Anterior cingulate cortex (tissue), 58 donors: ENCODE data around the gene NCKAP5.

ENCODE experiments used
- DNase-seq, 58 donors: peaks; one replicate each; lab custom pipeline; 2025; lab: John Stamatoyannopoulos, UW

Gene NCKAP5

GRCh38 chr2:133576714-133577113, 8.5 kb upstream of the NCKAP5 start:
- no peak for DNase-seq

DNA sequence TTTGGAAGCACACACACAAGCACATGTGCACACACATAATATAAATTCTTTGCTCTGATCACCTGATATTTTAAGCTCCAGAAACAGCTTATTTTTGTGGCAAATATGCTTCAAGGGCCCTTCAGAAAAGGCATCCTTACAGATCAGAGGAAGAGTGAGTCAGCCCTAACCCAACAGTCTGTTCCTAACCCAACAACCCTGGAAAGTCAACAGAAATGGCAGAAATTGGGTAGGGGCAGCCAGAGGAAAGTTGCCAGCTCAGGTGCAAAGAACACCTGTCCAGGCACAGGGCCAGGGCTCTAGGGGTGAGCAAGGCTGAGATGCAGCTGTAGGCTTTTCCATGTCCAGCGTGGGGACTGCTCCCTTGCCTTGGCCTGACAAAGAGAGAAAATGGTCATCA, 6.4 kb upstream of the NCKAP5 start:
- DNase-seq, result no peak

- DNase-seq, result no peak
Observed at GRCh38 chr2:133574186-133574585, 5.9 kb upstream of the NCKAP5 start.

- DNase-seq, result no peak
Observed at GRCh38 chr2:133573491-133574162, 5.4 kb upstream of the NCKAP5 start.

- DNase-seq, result no peak
Observed at GRCh38 chr2:133571249-133571648, 3.0 kb upstream of the NCKAP5 start.

DNA sequence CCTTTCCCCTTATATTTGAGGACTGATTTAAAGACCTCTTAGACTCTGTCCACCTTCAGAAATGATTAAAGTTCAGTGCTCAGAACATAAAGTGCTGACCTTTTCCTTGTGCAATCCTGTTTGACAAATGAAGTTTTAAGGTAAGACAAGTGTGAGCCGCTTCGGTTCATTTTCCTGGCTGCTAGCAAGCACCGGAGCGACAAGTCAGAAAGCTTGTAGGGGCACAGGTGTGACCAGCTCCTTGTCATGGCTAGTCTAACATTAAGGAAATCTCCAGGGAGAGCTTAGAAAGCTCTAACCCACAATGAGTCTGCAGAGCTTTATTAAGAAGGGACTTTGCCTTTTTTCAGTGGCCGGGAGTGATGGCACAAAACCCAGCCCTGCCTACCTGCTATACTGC, 2.3 kb upstream of the NCKAP5 start:
- no peak for DNase-seq

- DNase-seq, result no peak
Observed at GRCh38 chr2:133569286-133569830, 1.1 kb upstream of the NCKAP5 start.

GRCh38 chr2:133568598-133568997, 335 bp upstream of the NCKAP5 start:
- DNase-seq, result no peak

DNA sequence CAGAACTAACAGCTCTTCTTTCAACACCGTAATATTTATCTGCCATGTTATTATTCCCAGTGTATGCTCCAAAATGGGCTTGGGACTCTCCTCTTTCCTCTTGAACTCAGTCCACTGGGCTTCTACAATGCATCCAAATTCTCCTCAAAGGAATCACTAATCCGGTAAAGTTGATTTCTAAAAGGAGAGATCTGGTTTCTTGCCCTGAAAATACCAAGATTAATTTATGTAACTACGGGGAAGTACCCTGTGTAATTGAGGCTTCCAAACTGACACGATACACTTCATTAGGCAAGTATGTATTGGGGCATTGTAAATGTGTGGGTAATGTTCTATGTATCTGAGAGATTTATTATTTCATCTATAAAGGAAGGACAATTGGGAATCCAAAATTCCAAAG, 5.7 kb downstream of the NCKAP5 start:
- no peak for DNase-seq

GRCh38 chr2:133561045-133561852, 7.0 kb downstream of the NCKAP5 start:
- peak in 10 of 58 donors; percentile 0 to 64 (median 5) for DNase-seq

DNA sequence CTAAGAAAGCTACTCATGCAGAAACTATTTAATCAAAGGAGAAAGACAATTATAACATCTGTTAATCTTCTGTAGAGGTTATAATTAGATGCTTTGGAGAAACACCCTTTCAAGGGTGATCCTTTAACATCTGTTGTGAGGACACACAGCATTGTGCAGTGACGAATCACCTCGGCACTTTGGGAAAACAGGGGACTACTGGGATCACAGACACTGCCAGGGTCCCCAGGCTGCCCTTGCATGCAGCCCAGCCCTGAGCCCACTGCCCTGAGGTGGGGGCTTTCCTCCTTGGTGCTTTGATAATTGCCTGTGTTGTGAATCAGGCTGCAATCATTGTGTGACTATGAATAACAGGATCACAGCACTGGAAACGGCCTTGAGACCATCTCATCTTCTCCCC, 10.6 kb downstream of the NCKAP5 start:
- no peak for DNase-seq

GRCh38 chr2:133553838-133554408, 14.3 kb downstream of the NCKAP5 start:
- DNase-seq, result no peak

GRCh38 chr2:133553251-133553650, 15.0 kb downstream of the NCKAP5 start:
- DNase-seq, result no peak

GRCh38 chr2:133552821-133553220, 15.4 kb downstream of the NCKAP5 start:
- DNase-seq, result no peak

- no peak for DNase-seq
Observed at GRCh38 chr2:133541797-133542196, 26.5 kb downstream of the NCKAP5 start.

GRCh38 chr2:133541376-133541775, 26.9 kb downstream of the NCKAP5 start:
- DNase-seq, result no peak

- no peak for DNase-seq
Observed at GRCh38 chr2:133532919-133533318, 35.3 kb downstream of the NCKAP5 start.

DNA sequence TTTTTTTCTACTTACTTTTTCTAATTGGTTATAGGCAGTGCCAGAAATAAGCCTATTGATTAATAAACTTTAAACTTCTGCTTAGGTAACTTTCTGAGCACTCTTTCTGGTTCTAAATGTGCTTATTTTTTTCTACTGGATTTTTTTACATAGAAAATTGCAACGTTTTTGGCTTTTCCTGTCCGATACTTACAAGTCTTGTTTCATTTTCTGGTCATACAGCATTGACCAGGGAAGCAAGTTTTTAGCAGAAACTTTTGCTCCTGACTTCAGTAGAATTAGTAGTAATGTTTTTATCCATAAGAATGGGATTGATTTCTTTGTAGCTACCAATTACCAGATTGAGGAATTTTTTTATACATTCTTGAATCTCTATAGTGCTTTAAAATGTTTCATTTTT, 36.9 kb downstream of the NCKAP5 start:
- no peak for DNase-seq

GRCh38 chr2:133530645-133531044, 37.6 kb downstream of the NCKAP5 start:
- no peak for DNase-seq

DNA sequence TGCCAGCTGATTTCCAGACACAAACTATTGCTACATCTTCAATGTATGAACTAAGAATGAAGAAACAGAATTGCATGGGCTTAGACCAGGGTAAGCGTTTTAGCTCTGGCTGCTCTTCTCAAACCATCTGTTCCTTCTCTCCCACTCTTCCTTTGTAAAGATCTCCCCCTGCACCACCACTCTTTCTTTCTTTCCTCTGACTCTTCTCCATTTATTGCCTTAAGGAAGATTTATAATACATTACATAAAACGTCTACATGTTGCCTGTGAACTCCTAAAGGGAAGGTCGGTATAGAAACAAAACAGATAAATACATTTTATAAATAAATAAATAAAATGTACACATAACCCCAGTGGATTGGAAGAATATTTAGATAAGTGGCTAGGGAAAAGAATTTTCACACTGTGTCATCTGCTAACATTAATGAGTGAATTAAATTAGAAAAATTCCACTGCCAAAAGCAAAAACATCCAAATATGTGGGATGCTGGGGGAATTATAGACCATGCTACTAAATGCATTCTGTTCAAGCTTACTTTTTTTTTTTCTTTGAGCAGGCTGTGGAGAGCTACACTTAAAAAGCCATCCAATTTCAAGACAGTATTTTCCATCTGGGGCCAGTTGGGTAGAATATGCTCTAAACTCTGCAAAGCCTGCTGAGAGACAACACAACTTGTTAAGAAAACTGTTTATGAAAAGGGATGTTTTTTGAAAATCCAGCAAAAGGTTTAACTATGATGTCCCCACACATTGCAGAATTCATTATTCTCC, 41.5 kb downstream of the NCKAP5 start:
- no peak for DNase-seq
